Measurements from ENCODE around the gene EML6. TPM values are rescaled to one million over a fixed set of nuclear protein-coding genes. Genes with fewer than 3 reads are reported as not detected.
A peak's percentile ranks its signal among the peaks of the same experiment; 100 is the strongest.

The EML6 gene
- total RNA-seq, 1 experiment from 2014 or later, result 0.20 TPM

GRCh38 chr2:54704688-54705605 lies 18.5 kb upstream of the EML6 start:
- peak; percentile 86 for DNase-seq (ENCODE audit: low spot score)
- in situ Hi-C loops (cut with HindIII; ENCODE audit: low sequenced_read_pairs), result no loop called here

GRCh38 chr2:54706622-54707021 lies 16.8 kb upstream of the EML6 start:
- DNase-seq (ENCODE audit: low spot score), result no peak
- in situ Hi-C loops (cut with HindIII; ENCODE audit: low sequenced_read_pairs), result no loop called here

- peak; percentile 55 for DNase-seq (ENCODE audit: low spot score)
- in situ Hi-C loops (cut with HindIII; ENCODE audit: low sequenced_read_pairs), result no loop called here
Observed at GRCh38 chr2:54708584-54709335, 14.7 kb upstream of the EML6 start.

DNA sequence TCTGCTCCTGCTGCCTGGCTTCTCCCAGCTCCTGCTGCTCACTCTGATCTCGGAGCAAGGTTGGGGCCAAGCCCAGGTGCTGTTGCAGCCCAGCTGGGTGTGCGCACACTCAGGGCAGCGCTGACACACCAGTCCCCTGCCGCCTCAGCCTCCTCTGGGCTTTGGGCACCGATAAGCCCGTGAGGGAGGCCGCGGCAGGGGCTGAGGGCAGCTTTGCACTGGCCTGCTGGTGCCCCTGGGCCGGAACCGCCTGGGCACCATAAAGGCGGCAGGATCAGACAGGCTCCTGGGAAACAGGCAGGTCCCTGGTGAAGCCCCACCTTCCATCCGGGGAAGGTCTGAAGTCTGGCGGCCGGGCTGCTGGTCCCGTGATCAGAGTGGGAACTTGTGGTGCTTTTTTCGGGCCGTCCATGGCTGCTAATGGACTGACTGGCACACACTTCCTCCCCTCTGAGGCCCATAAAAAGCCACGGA lies 14.1 kb upstream of the EML6 start:
- DNase-seq (ENCODE audit: low spot score), result peak; percentile 22
- in situ Hi-C loops (cut with HindIII; ENCODE audit: low sequenced_read_pairs), result no loop called here

DNA sequence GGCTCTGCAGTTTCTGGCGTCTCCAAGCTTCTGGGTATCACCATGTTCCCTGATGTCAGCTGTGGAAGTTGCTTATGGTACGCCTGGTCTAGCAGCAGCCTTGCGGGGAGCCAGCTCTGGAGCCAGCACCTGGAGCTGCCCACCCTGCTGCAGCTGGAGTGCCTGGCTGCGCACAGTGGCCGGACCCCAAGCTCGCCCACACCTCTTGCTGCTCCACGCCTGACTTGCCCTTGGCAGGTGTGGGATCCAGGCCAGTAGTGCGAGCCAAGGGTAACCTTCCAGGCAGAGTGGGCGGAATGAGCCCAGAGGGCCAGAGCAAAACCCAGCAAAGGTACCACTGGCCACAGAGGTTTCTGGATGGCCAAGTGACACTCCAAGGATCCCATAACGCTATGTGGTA lies 13.2 kb upstream of the EML6 start:
- in situ Hi-C loops (cut with HindIII; ENCODE audit: low sequenced_read_pairs), result no loop called here
- DNase-seq (ENCODE audit: low spot score), result no peak

GRCh38 chr2:54712516-54712915 lies 10.9 kb upstream of the EML6 start:
- DNase-seq (ENCODE audit: low spot score), result no peak
- in situ Hi-C loops (cut with HindIII; ENCODE audit: low sequenced_read_pairs), result no loop called here

DNA sequence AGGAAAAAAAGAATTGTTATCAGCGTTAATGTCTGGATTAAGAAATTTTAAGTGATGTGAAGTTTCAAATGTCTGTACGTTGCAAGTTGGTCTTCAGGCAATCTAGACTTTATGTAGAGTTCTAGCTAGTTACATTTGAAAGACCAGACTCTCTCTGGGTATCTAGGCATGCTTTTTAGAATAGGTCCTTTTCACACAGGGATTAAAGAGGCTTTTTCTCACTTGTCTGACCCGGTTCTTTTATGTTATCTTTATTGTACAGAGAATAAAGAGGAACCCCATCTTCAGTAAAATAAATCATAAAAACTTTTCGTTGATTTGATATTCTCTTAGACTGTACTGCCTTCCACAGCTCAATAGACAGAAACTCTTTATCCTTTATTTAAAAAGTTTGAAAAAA lies 8.5 kb upstream of the EML6 start:
- no peak for DNase-seq (ENCODE audit: low spot score)
- in situ Hi-C loops (cut with HindIII; ENCODE audit: low sequenced_read_pairs), result no loop called here

- no peak for DNase-seq (ENCODE audit: low spot score)
- in situ Hi-C loops (cut with HindIII; ENCODE audit: low sequenced_read_pairs), result no loop called here
Observed at GRCh38 chr2:54716375-54716774, 7.1 kb upstream of the EML6 start.

DNA sequence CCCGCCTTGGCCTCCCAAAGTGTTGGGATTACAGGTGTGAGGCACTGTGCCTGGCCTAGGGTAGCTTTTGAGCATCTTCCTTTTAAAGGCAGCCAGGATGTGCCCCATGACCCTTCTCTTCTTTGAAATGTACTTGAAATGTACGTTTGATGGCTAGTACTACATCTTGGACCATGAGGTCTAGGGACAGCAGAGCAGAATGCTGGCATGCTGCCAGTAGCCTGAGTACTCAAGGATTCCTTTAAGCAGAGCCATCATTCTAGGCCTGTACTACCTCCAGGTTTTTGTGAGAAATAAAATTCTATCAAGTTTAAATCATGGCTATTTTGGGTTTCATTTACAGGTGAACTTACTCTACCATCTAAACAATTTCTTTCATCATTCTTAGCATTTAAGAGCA lies 2.9 kb upstream of the EML6 start:
- in situ Hi-C loops (cut with HindIII; ENCODE audit: low sequenced_read_pairs), result no loop called here
- DNase-seq (ENCODE audit: low spot score), result no peak

- DNase-seq (ENCODE audit: low spot score), result no peak
- in situ Hi-C loops (cut with HindIII; ENCODE audit: low sequenced_read_pairs), result no loop called here
Observed at GRCh38 chr2:54722641-54723040, 821 bp upstream of the EML6 start.

- peak; percentile 61 for DNase-seq (ENCODE audit: low spot score)
- in situ Hi-C loops (cut with HindIII; ENCODE audit: low sequenced_read_pairs), result no loop called here
Observed at GRCh38 chr2:54723996-54724559, 616 bp downstream of the EML6 start.

GRCh38 chr2:54724560-54725342 lies 1.3 kb downstream of the EML6 start:
- peak; percentile 41 for DNase-seq (ENCODE audit: low spot score)
- in situ Hi-C loops (cut with HindIII; ENCODE audit: low sequenced_read_pairs), result no loop called here

GRCh38 chr2:54725343-54726099 lies 2.1 kb downstream of the EML6 start:
- DNase-seq (ENCODE audit: low spot score), result peak; percentile 64
- in situ Hi-C loops (cut with HindIII; ENCODE audit: low sequenced_read_pairs), result no loop called here

DNA sequence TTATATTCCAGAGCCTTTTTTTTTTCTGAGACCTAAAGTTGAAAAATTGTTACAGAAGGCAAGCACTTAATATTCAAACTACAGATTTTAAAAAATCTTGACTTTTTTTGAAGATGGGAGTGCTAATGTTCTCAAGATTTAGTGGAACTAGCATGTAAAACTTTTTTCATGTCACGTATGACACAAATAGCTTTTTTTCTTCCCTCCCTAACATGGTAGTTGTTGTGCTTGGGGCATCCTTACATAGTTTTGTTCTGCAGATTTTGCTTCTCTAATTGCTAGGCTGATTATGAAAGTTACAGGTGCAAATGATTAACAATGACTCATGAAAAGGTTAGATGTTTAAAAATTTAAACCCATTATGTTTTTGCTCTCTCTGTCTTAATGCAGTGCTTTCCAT lies 3.0 kb downstream of the EML6 start:
- in situ Hi-C loops (cut with HindIII; ENCODE audit: low sequenced_read_pairs), result no loop called here

GRCh38 chr2:54726940-54727339 lies 3.5 kb downstream of the EML6 start:
- in situ Hi-C loops (cut with HindIII; ENCODE audit: low sequenced_read_pairs), result no loop called here
- DNase-seq (ENCODE audit: low spot score), result peak; percentile 53

More for the DNA sequence above, 3.0 kb downstream of the EML6 start:
- DNase-seq (ENCODE audit: low spot score), result no peak

DNA sequence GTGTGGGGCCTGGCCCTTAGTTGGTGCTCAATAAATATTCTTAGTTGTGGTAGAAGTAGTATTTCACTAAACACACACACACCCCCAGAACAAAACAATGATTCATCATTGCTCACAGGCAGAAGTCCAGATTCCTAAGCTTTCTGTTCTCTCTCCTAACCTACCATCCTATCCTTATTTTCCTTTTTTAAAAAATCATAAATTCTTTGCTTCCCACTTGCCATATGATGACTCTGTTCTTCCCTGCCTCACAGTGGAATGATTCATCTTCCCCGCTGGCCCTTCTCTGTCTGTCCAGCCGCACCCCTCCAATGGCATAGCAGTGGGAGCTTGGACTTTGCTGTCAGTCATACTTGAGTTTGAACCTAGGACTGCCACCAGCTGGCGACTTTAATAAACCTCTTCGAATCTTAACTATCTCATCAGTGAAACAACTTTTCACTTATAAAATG lies 5.2 kb downstream of the EML6 start:
- no peak for DNase-seq (ENCODE audit: low spot score)
- in situ Hi-C loops (cut with HindIII; ENCODE audit: low sequenced_read_pairs), result no loop called here

- no peak for DNase-seq (ENCODE audit: low spot score)
- in situ Hi-C loops (cut with HindIII; ENCODE audit: low sequenced_read_pairs), result no loop called here
Observed at GRCh38 chr2:54735636-54736035, 12.2 kb downstream of the EML6 start.

DNA sequence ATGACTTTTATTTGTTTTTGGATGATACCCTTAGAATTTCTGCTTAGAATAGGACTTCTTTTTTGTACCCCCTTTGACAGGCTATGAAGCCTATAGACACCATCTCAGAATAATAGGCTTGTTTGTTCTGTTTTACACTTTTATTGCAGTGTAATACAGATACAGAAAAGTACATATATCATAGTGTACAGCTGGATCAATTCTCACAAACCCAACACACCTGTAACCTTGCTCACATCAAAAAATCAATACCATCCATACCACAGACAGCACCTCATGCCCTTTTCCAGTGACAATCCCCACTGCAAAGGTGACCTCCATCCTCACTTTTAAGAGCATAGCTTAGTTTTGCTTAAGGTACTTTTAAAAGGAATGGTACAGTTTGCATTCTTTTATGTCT lies 14.8 kb downstream of the EML6 start:
- DNase-seq (ENCODE audit: low spot score), result no peak
- in situ Hi-C loops (cut with HindIII; ENCODE audit: low sequenced_read_pairs), result no loop called here

Data from G401 (cell line).